Right lobe of liver (tissue), 6 donors: Measurements from ENCODE around the gene ONECUT1. TPM values are rescaled to one million over a fixed set of nuclear protein-coding genes. Genes with fewer than 3 reads are reported as not detected.

Experiments used
- ATAC-seq, 4 donors: fragments of 200-7000 bp; cut with Tn5 transposase; one replicate each; pipeline ENCODE4 v1.9.1; 2020; ENCODE audit warnings: mild to moderate bottlenecking in 4 of 4, moderate library complexity in 4 of 4
- DNase-seq, 3 donors: peaks; one replicate each; pipeline ENCODE4 v3.0.0-alpha.2; 2020
- H3K27ac ChIP-seq, 3 donors: fragments of 200-600 bp; one replicate each; pipeline ENCODE4 v1.8.0; 2022
- H3K27me3 ChIP-seq, 2 donors: fragments of 200-600 bp; one replicate each; pipeline ENCODE4 v1.8.0; 2022
- H3K36me3 ChIP-seq, 4 donors: fragments of 200-600 bp; sonication (generic) in 1 of 4; one replicate each; pipeline versions ENCODE4 v1.5.1 to v1.8.0; 2017 to 2022; ENCODE audit warnings: control low read depth in 1 of 4
- H3K4me1 ChIP-seq, 4 donors: fragments of 200-600 bp; sonication (generic) in 1 of 4; one replicate each; pipeline versions ENCODE4 v1.5.1 to v1.8.0; 2017 to 2022; ENCODE audit warnings: control low read depth in 1 of 4
- H3K4me3 ChIP-seq, 3 donors: fragments of 200-600 bp; one replicate each; pipeline ENCODE4 v1.8.0; 2022
- H3K9me3 ChIP-seq, 4 donors: fragments of 200-600 bp; sonication (generic) in 1 of 4; one replicate each; pipeline versions ENCODE4 v1.5.1 to v1.8.0; 2017 to 2022; ENCODE audit warnings: control low read depth in 1 of 4
- POLR2A ChIP-seq: fragments of 450-650 bp; IDR thresholded peaks from one replicate; pipeline ENCODE4 v1.6.1; 2017; ENCODE audit warnings: antibody characterized with exemption, mild to moderate bottlenecking
- WGBS: methylation state at CpG from one replicate; pipeline ENCODE4 v1.1.6; 2018; ENCODE audit warnings: low coverage, low lambda C conversion rate; ENCODE audit not compliant: insufficient coverage; ENCODE audit errors: missing lambda C conversion rate; 5-methylcytosine and 5-hydroxymethylcytosine counted together
- intact Hi-C, 2 donors: fragments of 100-400 bp; cut with DNase I; formaldehyde crosslinking; loops; one replicate each; pipeline versions ENCODE4 v1.11.2 to v1.14.1; 2022
- total RNA-seq, 6 experiments: library from RNA; depleted of rRNA in 2 of 6; stranded (reverse); fragments of >200 nt in 2 of 6; fragmentation: NEBNext Ultra II Directional in 3 of 6; extraction: Animal tissue kit (Norgen Biotek cat#: 25700) in 3 of 6; gene quantifications; one replicate each; pipeline versions ENCODE4 v1.1.0 to v1.2.4, GENCODE V29; 2016 to 2023
- TF ChIP-seq, protein P1 (sequence below), 4 donors: fragments of 200-600 bp in 3 of 4; fragments of 450-650 bp in 1 of 4; IDR thresholded peaks; one replicate each; pipeline versions ENCODE4 v1.5.1 to v1.8.0; 2016 to 2022; ENCODE audit warnings: antibody characterized with exemption in 4 of 4, mild to moderate bottlenecking in 2 of 4
- donor health status: DM: no; HTN: yes; CAD: no.
- donor health status: DM: no; HTN: no; CAD: no.
- donor health status: DM: no; HTN: no; CAD: no.
- donor health status: DM: no; HTN: yes; CAD: no.
- donor health status: DM: no; HTN: yes; CAD: no.

ONECUT1 gene
- total RNA-seq, 6 experiments from 2014 or later = 41.3 to 58.2 (median 52.5) TPM

DNA sequence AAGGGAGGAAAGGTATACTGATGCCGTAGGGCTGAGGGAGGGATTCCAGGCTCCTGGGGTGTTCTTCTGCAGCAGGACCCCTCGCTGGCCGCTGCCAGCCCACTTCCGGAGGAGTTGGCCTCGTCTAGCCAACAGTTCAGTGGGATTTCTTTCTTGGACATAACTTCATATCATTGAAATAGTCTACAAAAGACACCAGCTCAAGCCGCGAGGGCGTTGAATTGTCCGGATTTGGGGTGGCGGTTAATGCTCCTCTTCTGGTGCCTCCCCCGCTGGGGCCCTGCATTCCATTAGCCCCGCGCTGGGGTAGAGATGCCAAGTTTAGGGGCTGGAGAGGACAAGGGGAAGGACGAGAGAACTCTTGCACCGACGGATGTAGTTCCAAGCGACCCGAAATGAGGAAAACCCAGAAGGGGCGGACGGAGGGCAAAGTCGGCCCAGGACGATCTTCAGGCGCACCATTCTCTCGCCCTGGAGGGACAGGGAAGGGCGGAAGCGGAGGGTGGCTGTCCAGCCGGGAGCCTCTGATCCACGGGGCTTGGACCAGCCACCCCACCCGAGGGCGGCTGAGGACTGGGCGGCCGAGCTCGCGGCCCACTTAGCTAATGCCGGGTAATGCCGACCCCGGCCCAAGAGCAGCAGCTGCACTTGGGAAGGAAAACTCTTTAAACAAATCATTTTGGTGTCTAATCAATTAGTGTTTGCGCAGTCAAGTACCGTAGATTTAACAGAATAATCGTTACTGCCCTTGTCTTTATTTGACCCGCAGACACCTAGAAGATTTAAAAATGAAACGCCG, 4.7 kb upstream of the ONECUT1 start:
- ATAC-seq = no peak
- TF ChIP-seq, protein P1, sequence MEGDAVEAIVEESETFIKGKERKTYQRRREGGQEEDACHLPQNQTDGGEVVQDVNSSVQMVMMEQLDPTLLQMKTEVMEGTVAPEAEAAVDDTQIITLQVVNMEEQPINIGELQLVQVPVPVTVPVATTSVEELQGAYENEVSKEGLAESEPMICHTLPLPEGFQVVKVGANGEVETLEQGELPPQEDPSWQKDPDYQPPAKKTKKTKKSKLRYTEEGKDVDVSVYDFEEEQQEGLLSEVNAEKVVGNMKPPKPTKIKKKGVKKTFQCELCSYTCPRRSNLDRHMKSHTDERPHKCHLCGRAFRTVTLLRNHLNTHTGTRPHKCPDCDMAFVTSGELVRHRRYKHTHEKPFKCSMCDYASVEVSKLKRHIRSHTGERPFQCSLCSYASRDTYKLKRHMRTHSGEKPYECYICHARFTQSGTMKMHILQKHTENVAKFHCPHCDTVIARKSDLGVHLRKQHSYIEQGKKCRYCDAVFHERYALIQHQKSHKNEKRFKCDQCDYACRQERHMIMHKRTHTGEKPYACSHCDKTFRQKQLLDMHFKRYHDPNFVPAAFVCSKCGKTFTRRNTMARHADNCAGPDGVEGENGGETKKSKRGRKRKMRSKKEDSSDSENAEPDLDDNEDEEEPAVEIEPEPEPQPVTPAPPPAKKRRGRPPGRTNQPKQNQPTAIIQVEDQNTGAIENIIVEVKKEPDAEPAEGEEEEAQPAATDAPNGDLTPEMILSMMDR (IDR thresholded peaks at IDR 0.05) = no peak
- TF ChIP-seq POLR2A = no peak

DNA sequence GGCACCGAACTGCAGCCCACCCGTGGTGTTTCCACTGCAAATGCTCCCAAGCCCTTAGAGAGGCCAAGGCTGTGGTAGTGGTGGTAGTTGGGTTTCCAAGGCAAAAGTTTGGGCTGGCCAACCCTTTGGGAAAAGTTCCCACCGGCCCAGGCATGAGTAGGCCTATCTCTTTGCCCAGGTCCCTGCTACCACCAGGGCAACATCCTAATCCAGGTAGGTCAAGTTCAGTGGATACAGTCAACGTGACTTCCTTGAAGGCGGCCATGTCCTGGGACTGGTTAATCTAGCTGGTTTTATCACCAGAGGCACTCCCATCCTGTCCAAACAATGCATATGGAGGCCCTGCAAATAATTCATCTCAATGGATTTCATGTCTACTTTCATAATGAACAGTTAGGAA, 1.6 kb upstream of the ONECUT1 start:
- Histone ChIP-seq H3K27ac (peak overlapping the region in 1 of 3 donors; percentile 98), H3K27me3 (no peaks in the 10 kb centered on the region), H3K4me1 (peaks cover 0 to 4% (median 2%) of the 10 kb centered on the region in 4 donors), H3K4me3 (no peak overlapping the region), H3K36me3 (no peaks in the 10 kb centered on the region), H3K9me3 (no peaks in the 10 kb centered on the region)
- 61% methylated on average over 5 of the region's 5 CpGs for WGBS
- intact Hi-C loops = no loop called here
- TF ChIP-seq POLR2A = no peak
- TF ChIP-seq, protein P1 (IDR thresholded peaks at IDR 0.05) = no peak
- DNase-seq = no peak
- no peak for ATAC-seq

More for the DNA sequence above, 4.7 kb upstream of the ONECUT1 start:
- Histone ChIP-seq H3K4me1 (peaks cover 0 to 31% (median 10%) of the 10 kb centered on the region in 4 donors), H3K27ac (no peak overlapping the region), H3K9me3 (no peaks in the 10 kb centered on the region), H3K4me3 (no peak overlapping the region), H3K36me3 (no peaks in the 10 kb centered on the region), H3K27me3 (no peaks in the 10 kb centered on the region)
- DNase-seq = no peak
- WGBS = 54% methylated on average over 19 of the region's 43 CpGs
- intact Hi-C loops = no loop called here

DNA sequence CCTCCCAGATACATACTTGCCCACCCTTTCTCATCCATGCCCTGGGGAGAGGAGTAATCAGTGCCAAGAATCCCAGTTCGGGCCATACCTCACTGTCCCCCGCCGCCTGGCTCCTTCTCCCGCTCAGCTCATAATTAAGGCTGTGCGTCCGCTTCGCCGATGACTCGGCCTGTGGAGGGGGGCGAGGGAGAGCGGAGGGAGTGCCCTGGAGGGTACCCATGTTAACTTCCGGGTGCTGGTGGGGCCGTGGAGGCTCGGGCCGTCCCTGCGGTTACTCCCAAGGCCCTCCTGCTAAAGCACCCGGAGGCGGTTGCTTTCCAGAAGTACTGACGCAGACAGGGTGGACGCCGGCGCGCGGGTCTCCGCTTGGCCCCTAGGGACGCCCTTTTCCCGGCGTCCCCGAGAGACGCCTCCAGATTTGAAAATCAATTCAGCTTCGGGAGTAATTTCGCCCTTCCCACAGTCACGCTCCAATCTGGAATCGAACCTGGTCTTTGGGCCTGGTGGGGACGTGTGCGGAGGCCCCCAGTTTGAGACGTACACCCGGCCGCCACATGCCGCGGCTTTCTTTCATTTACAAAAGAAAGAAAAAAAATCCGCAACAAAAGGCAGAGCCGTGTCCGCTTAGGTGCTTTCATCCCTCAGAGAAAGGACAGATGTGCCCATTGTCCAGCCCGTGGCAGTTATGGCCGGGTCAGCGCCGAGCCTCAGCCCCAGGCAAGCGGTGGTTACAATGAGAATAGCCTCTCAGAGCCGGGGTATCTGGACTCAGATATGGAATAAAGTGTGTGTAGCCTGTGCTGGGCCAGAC, 1.0 kb upstream of the ONECUT1 start:
- WGBS = 45% methylated on average over 15 of the region's 50 CpGs
- no peaks in the 10 kb centered on the region for H3K36me3 ChIP-seq
- intact Hi-C loops = no loop called here
- H3K27ac ChIP-seq = peak overlapping the region; percentile 56 to 98 (median 73)
- TF ChIP-seq, protein P1 (IDR thresholded peaks at IDR 0.05) = peak in 2 of 4 donors; percentile 11 to 32
- TF ChIP-seq POLR2A = no peak
- H3K4me1 ChIP-seq = no peaks in the 10 kb centered on the region
- H3K4me3 ChIP-seq = peak overlapping the region; percentile 66 to 82 (median 81)
- H3K27me3 ChIP-seq = no peaks in the 10 kb centered on the region
- no peaks in the 10 kb centered on the region for H3K9me3 ChIP-seq
- DNase-seq = peak; percentile 58 to 68 (median 64)
- ATAC-seq = peak in 3 of 4 donors; percentile 0 to 11 (median 1)

DNA sequence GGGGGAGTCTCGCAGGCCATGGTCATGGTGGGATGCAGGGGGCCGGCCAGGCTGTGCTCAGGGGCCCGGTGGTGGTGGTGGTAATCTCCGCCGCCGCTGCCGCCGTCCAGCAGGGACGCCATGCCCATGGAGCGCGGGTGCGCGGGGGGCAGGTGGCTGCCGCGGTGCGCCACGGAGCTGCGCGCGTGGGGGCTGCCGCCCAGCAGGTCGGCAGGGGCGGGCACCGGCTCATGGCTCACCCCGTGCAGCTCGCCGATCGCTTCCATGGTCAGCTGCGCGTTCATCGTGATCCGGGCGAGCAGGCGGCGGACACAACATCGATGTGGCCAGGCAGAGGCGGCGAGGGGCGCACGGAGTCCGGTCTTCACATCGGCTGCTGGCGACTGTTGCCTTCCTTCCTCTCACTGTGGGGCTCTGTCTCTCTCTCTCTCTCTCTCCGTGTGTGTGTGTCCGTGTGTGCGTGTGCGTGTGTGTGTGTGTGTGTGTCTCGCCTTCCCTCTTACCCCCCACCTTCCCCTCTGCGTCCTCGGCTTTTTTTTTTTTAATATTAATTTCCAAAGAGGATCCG, 451 bp downstream of the ONECUT1 start:
- WGBS = 2% methylated on average over 13 of the region's 51 CpGs
- H3K9me3 ChIP-seq = no peaks in the 10 kb centered on the region
- no peaks in the 10 kb centered on the region for H3K27me3 ChIP-seq
- no peak for TF ChIP-seq POLR2A
- TF ChIP-seq, protein P1 (IDR thresholded peaks at IDR 0.05) = no peak
- ATAC-seq (peak in 2 of 4 donors; percentile 6 to 16), DNase-seq (peak; percentile 46 to 65 (median 64))
- H3K27ac ChIP-seq = peak overlapping the region; percentile 83 to 98 (median 83)
- H3K4me3 ChIP-seq = peak overlapping the region; percentile 66 to 82 (median 81)
- intact Hi-C loops = loop anchor here (5.0 to 10.0 kb wide), 4 partner anchors 175 to 665 kb away; no protein-coding TSS in a partner anchor
- no peaks in the 10 kb centered on the region for H3K4me1 ChIP-seq
- H3K36me3 ChIP-seq = no peaks in the 10 kb centered on the region
